NAMALWA (cell line): Measurements from ENCODE around the gene SLC47A1.
A peak's percentile ranks its signal among the peaks of the same experiment; 100 is the strongest.
"Not testable (repeated sequence)": the region's sequence is repeated elsewhere in the genome, so short reads cannot be mapped to it uniquely, and the experiment has no call there.

Experiments used
- DNase-seq: peaks from one replicate; pipeline ENCODE4 v3.0.0-alpha.2; 2015; ENCODE audit warnings: low spot score

SLC47A1 gene, protein sequence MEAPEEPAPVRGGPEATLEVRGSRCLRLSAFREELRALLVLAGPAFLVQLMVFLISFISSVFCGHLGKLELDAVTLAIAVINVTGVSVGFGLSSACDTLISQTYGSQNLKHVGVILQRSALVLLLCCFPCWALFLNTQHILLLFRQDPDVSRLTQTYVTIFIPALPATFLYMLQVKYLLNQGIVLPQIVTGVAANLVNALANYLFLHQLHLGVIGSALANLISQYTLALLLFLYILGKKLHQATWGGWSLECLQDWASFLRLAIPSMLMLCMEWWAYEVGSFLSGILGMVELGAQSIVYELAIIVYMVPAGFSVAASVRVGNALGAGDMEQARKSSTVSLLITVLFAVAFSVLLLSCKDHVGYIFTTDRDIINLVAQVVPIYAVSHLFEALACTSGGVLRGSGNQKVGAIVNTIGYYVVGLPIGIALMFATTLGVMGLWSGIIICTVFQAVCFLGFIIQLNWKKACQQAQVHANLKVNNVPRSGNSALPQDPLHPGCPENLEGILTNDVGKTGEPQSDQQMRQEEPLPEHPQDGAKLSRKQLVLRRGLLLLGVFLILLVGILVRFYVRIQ

GRCh38 chr17:19533718-19534561, at the start of gene SLC47A1:
SLC47A1 (plus strand) TSS chr17:19533854; CDS start chr17:19533940, 86 bp downstream.
- no peak for DNase-seq

DNA sequence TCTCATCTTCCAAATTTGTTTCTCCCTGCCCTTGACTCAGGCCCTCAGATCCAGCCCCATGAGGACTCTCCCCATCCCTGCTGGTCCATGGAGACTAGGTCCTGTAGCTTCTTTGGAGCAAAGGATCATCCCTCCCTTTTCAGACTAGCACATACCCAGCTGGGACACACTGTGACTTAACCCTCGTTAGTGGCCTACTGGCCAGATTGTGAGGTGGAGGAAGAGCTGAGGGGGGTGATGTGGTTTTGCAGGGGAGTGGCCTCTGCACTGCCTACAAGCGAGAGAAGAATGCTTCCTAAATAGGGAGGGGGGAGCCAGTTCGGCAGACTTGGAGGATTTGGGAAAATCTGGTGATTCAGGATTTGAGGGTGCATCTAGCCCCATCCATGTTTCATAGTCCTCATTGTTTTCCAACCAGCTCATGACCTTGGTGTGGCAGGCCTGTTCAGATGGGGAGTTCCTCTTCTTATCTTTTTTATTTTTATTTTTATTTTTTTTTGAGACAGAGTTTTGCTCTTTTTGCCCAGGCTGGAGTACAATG, 47.8 kb upstream of the SLC47A1 start:
- DNase-seq, result no peak

GRCh38 chr17:19486351-19487023, 47.2 kb upstream of the SLC47A1 start:
- DNase-seq, result no peak

GRCh38 chr17:19487024-19487600, 46.5 kb upstream of the SLC47A1 start:
- DNase-seq, result no peak

DNA sequence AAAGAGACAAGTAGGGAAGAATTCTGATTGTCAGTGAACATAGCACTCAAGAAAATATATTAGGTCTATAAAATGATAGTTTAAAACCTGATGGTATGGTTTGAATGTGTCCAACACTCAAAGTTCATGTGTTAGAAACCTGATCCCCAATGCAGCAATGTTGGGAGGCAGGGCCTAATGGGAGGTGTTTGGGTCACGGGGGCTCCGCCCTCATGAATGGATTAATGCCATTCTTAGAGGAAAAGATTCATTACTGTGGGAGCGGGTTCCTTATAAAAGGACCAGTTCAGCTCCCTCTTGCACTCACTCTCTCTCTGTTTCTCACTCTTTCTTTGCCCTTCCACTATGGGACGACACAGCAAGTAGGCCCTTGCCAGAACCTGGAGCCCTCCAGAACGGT, 41.5 kb upstream of the SLC47A1 start:
- DNase-seq, result no peak

GRCh38 chr17:19494961-19495806, 38.5 kb upstream of the SLC47A1 start:
- DNase-seq, result no peak

DNA sequence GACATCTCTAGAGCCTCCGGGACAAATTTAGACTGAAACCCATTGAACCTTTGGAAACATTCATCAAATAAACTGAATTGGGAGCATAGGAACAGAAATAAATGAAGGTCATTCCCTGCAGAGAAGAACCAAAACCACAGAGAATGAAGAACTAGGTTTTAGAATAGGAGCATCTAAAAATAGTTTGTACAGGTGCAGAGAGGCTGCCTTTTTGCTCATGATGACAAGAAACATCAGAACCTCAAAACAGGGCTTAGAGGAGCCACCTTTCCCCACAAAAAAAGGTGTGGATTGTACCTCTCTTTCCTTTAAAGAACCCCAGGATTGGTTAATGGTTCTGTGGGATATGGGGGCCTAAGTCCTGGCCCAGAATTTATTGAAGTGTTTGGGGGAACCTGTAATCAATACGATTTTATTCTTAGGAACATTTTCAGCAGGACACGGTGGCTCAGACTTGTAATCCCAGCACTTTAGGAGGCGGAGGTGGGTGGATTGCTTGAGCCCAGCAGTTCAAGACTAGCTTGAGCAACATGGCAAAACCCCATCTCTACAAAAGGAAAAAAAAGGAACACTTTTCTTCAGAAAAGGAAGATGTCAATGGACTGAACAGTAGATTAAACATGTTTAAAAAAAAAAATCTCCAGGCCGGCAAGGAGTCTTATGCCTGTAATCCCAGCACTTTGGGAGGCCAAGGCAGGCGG, 37.7 kb upstream of the SLC47A1 start:
- no peak for DNase-seq

GRCh38 chr17:19497624-19498023, 36.0 kb upstream of the SLC47A1 start:
- no peak for DNase-seq

GRCh38 chr17:19501219-19501618, 32.4 kb upstream of the SLC47A1 start:
- DNase-seq, result no peak

GRCh38 chr17:19502517-19502916, 31.1 kb upstream of the SLC47A1 start:
- DNase-seq, result no peak

DNA sequence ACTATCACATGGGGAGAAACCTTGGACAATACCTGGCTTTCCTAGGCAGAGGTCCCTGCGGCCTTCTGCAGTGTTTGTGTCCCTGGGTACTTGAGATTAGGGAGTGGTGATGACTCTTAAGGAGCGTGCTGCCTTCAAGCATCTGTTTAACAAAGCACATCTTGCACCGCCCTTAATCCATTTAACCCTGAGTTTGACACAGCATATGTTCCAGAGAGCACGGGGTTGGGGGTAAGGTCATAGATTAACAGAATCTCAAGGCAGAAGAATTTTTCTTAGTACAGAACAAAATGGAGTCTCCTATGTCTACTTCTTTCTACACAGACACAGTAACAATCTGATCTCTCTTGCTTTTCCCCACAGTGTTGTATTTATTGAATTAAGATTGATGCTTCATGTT, 28.1 kb upstream of the SLC47A1 start:
- DNase-seq, result not testable (repeated sequence)

GRCh38 chr17:19507775-19508576, 25.7 kb upstream of the SLC47A1 start:
- peak; percentile 65 for DNase-seq

- DNase-seq, result peak; percentile 34
Measured at GRCh38 chr17:19508577-19508867, 25.1 kb upstream of the SLC47A1 start.

- DNase-seq, result not testable (repeated sequence)
Measured at GRCh38 chr17:19509281-19509852, 24.3 kb upstream of the SLC47A1 start.

DNA sequence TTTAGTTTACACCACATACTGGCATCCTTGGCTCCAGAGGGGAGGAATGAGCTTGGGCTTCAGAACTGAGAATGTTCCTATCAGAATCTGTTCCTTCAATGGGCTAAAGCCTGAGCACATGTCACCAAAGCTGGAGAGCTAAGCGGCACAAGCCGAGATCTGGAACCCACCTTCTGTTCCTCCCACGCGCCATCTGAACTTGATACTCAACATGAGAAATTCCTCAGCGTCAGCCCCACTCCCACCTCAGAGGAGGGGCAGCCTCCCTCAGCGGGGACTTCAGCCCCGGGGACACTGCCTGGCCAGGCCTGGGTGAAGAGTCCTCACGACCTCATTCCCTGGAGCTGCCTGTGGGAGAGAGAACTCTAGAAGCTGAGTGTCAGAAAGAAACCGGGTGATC, 22.8 kb upstream of the SLC47A1 start:
- no peak for DNase-seq

DNA sequence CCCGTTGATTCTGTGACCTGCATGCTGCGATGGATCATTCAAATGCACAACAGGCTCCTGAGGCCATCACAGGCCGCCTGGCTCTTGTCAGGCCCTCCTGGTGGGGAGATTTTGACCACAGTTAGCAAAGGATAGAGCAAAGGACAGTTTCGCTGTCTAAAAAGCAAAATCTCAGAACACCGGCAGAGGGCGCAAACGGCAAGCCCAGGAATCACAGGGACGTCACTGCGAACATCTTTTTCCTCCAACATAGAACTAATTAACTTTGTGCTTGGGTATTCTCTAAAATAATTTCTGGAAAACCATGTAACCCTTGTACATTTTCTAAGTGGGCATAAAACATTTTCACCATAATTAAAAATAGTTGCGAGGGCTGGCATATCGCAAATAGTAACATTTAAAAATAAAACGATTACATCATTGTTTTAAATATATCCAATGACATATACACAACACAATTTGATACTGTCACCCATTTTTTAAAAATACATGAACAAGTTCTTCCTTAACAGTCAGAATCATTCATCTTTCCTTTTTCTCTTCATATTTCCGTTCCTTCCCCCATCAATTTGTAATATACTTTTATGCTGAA, 19.7 kb upstream of the SLC47A1 start:
- peak; percentile 71 for DNase-seq

GRCh38 chr17:19517699-19518098, 16.0 kb upstream of the SLC47A1 start:
- no peak for DNase-seq
